ENCODE data around the gene PEX14. TPM values are rescaled to one million over a fixed set of nuclear protein-coding genes. Genes with fewer than 3 reads are reported as not detected.

PEX14 gene
- total and polyA plus RNA-seq, 5 donors, result 17.5 to 24.6 (median 20.8) TPM

DNA sequence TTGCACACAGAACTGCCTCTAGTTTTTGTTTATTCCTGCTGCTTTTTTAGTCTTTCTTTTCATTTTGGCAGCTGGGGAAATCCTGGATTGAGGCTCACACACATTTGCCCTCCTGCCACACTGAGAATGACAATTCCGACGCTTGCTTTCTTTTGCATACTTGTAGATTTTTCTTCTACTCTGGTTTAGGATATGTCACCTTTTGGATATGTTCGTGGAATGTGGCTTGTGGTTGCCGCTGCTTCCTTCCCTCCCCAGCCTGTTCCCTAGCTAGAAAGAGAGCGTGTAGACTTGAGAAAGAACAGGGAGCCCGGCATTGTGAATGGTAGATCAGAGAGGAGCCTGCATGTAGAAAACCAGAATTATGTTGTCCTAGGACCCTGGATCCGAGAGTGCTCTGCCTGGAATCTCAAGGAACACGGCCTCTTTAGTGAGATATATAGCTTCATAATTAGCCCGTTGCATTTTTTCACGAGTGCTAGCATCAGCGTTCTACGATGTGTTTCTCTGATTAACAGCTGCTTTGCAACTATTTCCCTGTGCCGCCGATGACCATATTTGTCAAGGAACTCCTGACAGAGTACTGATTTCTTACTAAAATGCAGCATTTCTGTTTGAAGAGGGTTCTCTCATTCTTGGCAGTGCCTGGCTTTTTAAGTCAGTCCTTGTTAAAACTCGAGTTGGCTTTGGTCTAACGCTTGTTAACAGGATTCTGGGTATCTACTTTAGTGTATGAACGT lies 56.2 kb downstream of the PEX14 start:
- intact Hi-C loops (cut with DNase I), result loop anchor here in 2 of 4 donors (5.0 to 10.0 kb wide), 3 partner anchors 56 to 336 kb away; partner anchors contain the start of genes CASZ1 (in 1 of the 2), DFFA (in 1 of the 2) and PEX14 (in 1 of the 2)
- no peak for DNase-seq
- Histone ChIP-seq H3K27me3 (ENCODE audit: control insufficient read depth, insufficient read depth) (no peaks in the 10 kb centered on the region), H3K4me1 (ENCODE audit: control insufficient read depth, insufficient read depth, low read length) (peaks cover 12% of the 10 kb centered on the region), H3K4me3 (ENCODE audit: low read length) (no peak overlapping the region), H3K27ac (ENCODE audit: low read length) (no peak overlapping the region), H3K9me3 (ENCODE audit: control insufficient read depth, low read length) (no peaks in the 10 kb centered on the region)
- ATAC-seq, result no peak
- WGBS, result 73% methylated on average over 17 of the region's 17 CpGs

- DNase-seq, result no peak
- intact Hi-C loops (cut with DNase I), result loop anchor here in 2 of 4 donors (5.0 to 10.0 kb wide), 3 partner anchors 58 to 335 kb away; partner anchors contain the start of genes CASZ1 (in 1 of the 2), DFFA (in 1 of the 2) and PEX14 (in 1 of the 2)
Observed at GRCh38 chr1:10532362-10532761, 57.6 kb downstream of the PEX14 start.

GRCh38 chr1:10534519-10534918 lies 59.8 kb downstream of the PEX14 start:
- 90% methylated on average over 7 of the region's 7 CpGs for WGBS
- Histone ChIP-seq H3K4me1 (ENCODE audit: control insufficient read depth, insufficient read depth, low read length) (peaks cover 9% of the 10 kb centered on the region), H3K9me3 (ENCODE audit: control insufficient read depth, low read length) (no peaks in the 10 kb centered on the region), H3K4me3 (ENCODE audit: low read length) (no peak overlapping the region), H3K27ac (ENCODE audit: low read length) (no peak overlapping the region), H3K27me3 (ENCODE audit: control insufficient read depth, insufficient read depth) (no peaks in the 10 kb centered on the region)
- DNase-seq (no peak), ATAC-seq (no peak)
- intact Hi-C loops (cut with DNase I), result loop anchor here in 2 of 4 donors (5.0 to 10.0 kb wide), 3 partner anchors 60 to 333 kb away; partner anchors contain the start of genes CASZ1 (in 1 of the 2), DFFA (in 1 of the 2) and PEX14 (in 1 of the 2)

More at GRCh38 chr1:10532362-10532761, 57.6 kb downstream of the PEX14 start:
- WGBS, result 65% methylated on average over 8 of the region's 8 CpGs
- Histone ChIP-seq H3K27me3 (ENCODE audit: control insufficient read depth, insufficient read depth) (no peaks in the 10 kb centered on the region), H3K4me3 (ENCODE audit: low read length) (no peak overlapping the region), H3K9me3 (ENCODE audit: control insufficient read depth, low read length) (no peaks in the 10 kb centered on the region), H3K4me1 (ENCODE audit: control insufficient read depth, insufficient read depth, low read length) (peaks cover 12% of the 10 kb centered on the region), H3K27ac (ENCODE audit: low read length) (no peak overlapping the region)
- ATAC-seq, result no peak

DNA sequence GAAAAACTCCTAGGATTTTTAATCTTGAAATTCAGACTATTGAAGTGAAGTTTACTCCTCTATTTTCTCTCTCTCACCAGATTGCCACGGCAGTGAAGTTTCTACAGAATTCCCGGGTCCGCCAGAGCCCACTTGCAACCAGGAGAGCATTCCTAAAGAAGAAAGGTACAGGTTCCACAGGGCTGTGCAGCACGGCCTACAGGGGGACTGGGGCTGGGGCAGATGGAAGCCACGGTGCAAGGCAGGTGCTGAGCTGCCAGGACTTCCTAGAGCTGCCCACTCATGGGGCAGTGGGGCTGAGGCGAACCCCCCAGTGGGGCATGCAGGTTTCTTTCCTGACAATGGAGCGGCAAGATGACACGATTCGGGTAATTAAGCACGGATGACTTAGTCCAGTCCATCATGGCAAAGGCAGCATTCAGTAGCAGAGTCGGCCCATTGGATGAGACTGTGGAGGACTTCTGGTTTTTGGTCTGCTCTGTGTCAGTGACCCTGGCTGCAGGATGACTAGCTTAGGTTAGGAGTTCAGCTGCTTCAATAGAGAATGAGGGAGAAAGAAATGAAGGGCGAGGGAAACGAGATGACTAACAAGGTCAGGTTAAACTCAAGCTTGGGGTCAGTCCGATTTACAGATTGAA lies 61.5 kb downstream of the PEX14 start:
- no peak for ATAC-seq
- Histone ChIP-seq H3K4me3 (ENCODE audit: low read length) (no peak overlapping the region), H3K9me3 (ENCODE audit: control insufficient read depth, low read length) (no peaks in the 10 kb centered on the region), H3K4me1 (ENCODE audit: control insufficient read depth, insufficient read depth, low read length) (peaks cover 13% of the 10 kb centered on the region), H3K27me3 (ENCODE audit: control insufficient read depth, insufficient read depth) (no peaks in the 10 kb centered on the region), H3K27ac (ENCODE audit: low read length) (no peak overlapping the region)
- no peak for DNase-seq
- 94% methylated on average over 14 of the region's 14 CpGs for WGBS
- intact Hi-C loops (cut with DNase I), result loop anchor here in 2 of 4 donors (5.0 to 10.0 kb wide), 3 partner anchors 61 to 259 kb away; partner anchors contain the start of genes CASZ1 (in 1 of the 2), DFFA (in 1 of the 2) and PEX14 (in 1 of the 2)

GRCh38 chr1:10537082-10537766 lies 62.5 kb downstream of the PEX14 start:
- H3K27ac ChIP-seq (ENCODE audit: low read length), result no peak overlapping the region
- H3K9me3 ChIP-seq (ENCODE audit: control insufficient read depth, low read length), result no peaks in the 10 kb centered on the region
- ATAC-seq, result no peak
- no peak overlapping the region for H3K4me3 ChIP-seq (ENCODE audit: low read length)
- no peaks in the 10 kb centered on the region for H3K27me3 ChIP-seq (ENCODE audit: control insufficient read depth, insufficient read depth)
- peaks cover 14% of the 10 kb centered on the region for H3K4me1 ChIP-seq (ENCODE audit: control insufficient read depth, insufficient read depth, low read length)
- 85% methylated on average over 15 of the region's 15 CpGs for WGBS
- intact Hi-C loops (cut with DNase I), result loop anchor here in 2 of 4 donors (5.0 to 10.0 kb wide), 3 partner anchors 62 to 258 kb away; partner anchors contain the start of genes CASZ1 (in 1 of the 2), DFFA (in 1 of the 2) and PEX14 (in 1 of the 2)
- no peak for DNase-seq

DNA sequence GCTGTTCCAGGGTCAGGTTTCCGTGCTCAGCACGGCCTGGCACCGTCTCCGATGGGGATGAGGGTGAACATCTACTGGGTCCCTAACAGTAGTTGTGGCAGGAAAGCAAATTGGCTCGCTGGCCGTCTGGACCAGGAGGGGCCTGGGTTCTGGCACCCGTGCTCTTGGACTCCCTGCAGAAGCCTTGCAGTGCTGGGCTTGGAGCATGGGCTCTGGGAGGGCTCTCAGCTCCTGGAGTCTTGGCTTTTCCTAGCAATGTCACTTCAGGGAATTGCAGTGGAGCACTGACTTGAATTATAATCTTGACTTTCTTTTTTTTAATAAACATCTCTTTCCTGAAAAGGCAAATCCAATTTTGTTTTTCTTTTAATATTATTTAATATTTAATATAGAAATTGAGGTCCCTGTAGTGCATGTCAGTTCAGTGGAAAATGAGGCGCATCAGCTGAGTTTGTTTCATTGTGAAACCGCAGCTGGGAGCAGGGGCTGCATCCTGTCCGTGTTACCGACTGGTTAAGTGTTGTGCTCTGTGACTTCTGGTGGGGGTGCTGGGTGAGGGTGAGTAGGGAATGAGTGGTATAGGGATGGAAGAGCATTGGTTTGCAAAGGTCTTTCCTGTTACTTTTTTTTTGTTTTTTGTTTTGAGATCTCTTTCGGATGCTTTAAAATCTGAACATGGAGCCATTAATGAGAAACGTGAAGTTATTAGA lies 64.1 kb downstream of the PEX14 start:
- 51% methylated on average over 13 of the region's 13 CpGs for WGBS
- ATAC-seq (peak; percentile 26 to 60), DNase-seq (peak in 2 of 3 donors; percentile 70 to 72)
- no peaks in the 10 kb centered on the region for H3K27me3 ChIP-seq (ENCODE audit: control insufficient read depth, insufficient read depth)
- no peak overlapping the region for H3K4me3 ChIP-seq (ENCODE audit: low read length)
- intact Hi-C loops (cut with DNase I), result loop anchor here in 2 of 4 donors (5.0 to 10.0 kb wide), 3 partner anchors 64 to 256 kb away; partner anchors contain the start of genes CASZ1 (in 1 of the 2), DFFA (in 1 of the 2) and PEX14 (in 1 of the 2)
- peaks cover 14% of the 10 kb centered on the region for H3K4me1 ChIP-seq (ENCODE audit: control insufficient read depth, insufficient read depth, low read length)
- H3K9me3 ChIP-seq (ENCODE audit: control insufficient read depth, low read length), result no peaks in the 10 kb centered on the region
- H3K27ac ChIP-seq (ENCODE audit: low read length), result no peak overlapping the region

DNA sequence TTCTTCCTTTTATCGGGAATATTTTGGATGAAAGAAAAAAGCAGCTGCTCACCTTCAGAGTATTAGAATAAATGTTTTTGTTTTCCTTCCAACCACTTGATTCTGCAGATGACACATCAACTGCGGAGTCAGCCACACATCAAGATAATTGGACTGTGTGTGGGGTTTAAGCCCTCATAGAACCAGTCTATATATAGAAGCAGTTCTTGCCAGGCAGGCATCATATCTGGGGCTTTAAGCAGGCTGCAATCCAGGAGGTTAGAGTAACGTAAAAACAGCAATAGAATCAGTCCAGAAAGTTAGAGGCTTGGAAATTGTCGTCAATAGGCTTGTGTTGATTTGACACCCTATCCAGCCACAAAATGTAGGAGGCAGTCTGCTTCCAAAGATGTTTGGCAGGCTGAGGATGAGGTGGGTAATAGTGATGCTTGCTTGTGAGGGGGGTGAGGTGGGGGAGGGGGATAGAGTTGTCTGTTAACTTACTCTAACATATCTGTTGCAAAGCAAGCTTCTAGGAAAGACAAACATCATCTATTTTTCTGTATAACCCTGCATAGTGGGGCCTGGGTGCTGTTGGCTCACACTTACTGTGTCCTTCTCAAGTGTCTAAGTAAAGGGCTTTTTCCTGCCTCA lies 64.8 kb downstream of the PEX14 start:
- Histone ChIP-seq H3K27me3 (ENCODE audit: control insufficient read depth, insufficient read depth) (no peaks in the 10 kb centered on the region), H3K9me3 (ENCODE audit: control insufficient read depth, low read length) (no peaks in the 10 kb centered on the region), H3K27ac (ENCODE audit: low read length) (peak overlapping the region; percentile 54), H3K4me3 (ENCODE audit: low read length) (no peak overlapping the region), H3K4me1 (ENCODE audit: control insufficient read depth, insufficient read depth, low read length) (peaks cover 14% of the 10 kb centered on the region)
- intact Hi-C loops (cut with DNase I), result loop anchor here in 3 of 4 donors (5.0 to 10.0 kb wide), 4 partner anchors 38 to 255 kb away; partner anchors contain the start of genes CASZ1 (in 1 of the 3), DFFA (in 1 of the 3) and PEX14 (in 1 of the 3)
- ATAC-seq, result peak in 1 of 2 donors; percentile 48
- WGBS, result 54% methylated on average over 4 of the region's 4 CpGs
- no peak for DNase-seq

- intact Hi-C loops (cut with DNase I), result loop anchor here in 1 of 4 donors (5.0 kb wide), 1 partner anchor 37 kb away; no protein-coding TSS in a partner anchor
- DNase-seq, result peak; percentile 62 to 81 (median 77)
- no peak overlapping the region for H3K4me3 ChIP-seq (ENCODE audit: low read length)
- H3K9me3 ChIP-seq (ENCODE audit: control insufficient read depth, low read length), result no peaks in the 10 kb centered on the region
- peak overlapping the region; percentile 46 for H3K27ac ChIP-seq (ENCODE audit: low read length)
- 38% methylated on average over 9 of the region's 9 CpGs for WGBS
- peaks cover 14% of the 10 kb centered on the region for H3K4me1 ChIP-seq (ENCODE audit: control insufficient read depth, insufficient read depth, low read length)
- ATAC-seq, result peak; percentile 72 to 76
- H3K27me3 ChIP-seq (ENCODE audit: control insufficient read depth, insufficient read depth), result no peaks in the 10 kb centered on the region
Observed at GRCh38 chr1:10540277-10541005, 65.7 kb downstream of the PEX14 start.

- peaks cover 14% of the 10 kb centered on the region for H3K4me1 ChIP-seq (ENCODE audit: control insufficient read depth, insufficient read depth, low read length)
- ATAC-seq (peak in 1 of 2 donors; percentile 17), DNase-seq (no peak)
- no peaks in the 10 kb centered on the region for H3K9me3 ChIP-seq (ENCODE audit: control insufficient read depth, low read length)
- no peaks in the 10 kb centered on the region for H3K27me3 ChIP-seq (ENCODE audit: control insufficient read depth, insufficient read depth)
- 89% methylated on average over 17 of the region's 17 CpGs for WGBS
- no peak overlapping the region for H3K27ac ChIP-seq (ENCODE audit: low read length)
- H3K4me3 ChIP-seq (ENCODE audit: low read length), result no peak overlapping the region
- intact Hi-C loops (cut with DNase I), result loop anchor here in 1 of 4 donors (5.0 kb wide), 1 partner anchor 36 kb away; no protein-coding TSS in a partner anchor
Observed at GRCh38 chr1:10541286-10541685, 66.5 kb downstream of the PEX14 start.
